Right lobe of liver (tissue), 6 donors: ENCODE measurements around the gene DLG1. TPM values are rescaled to one million over a fixed set of nuclear protein-coding genes. Genes with fewer than 3 reads are reported as not detected.

ENCODE experiments used
- ATAC-seq, 4 donors: fragments of 200-7000 bp; cut with Tn5 transposase; one replicate each; pipeline ENCODE4 v1.9.1; 2020; ENCODE audit warnings: mild to moderate bottlenecking in 4 of 4, moderate library complexity in 4 of 4
- DNase-seq, 3 donors: peaks; one replicate each; pipeline ENCODE4 v3.0.0-alpha.2; 2020
- H3K27ac ChIP-seq, 3 donors: fragments of 200-600 bp; one replicate each; pipeline ENCODE4 v1.8.0; 2022
- H3K27me3 ChIP-seq, 2 donors: fragments of 200-600 bp; one replicate each; pipeline ENCODE4 v1.8.0; 2022
- H3K36me3 ChIP-seq, 4 donors: fragments of 200-600 bp; sonication (generic) in 1 of 4; one replicate each; pipeline versions ENCODE4 v1.5.1 to v1.8.0; 2017 to 2022; ENCODE audit warnings: control low read depth in 1 of 4
- H3K4me1 ChIP-seq, 4 donors: fragments of 200-600 bp; sonication (generic) in 1 of 4; one replicate each; pipeline versions ENCODE4 v1.5.1 to v1.8.0; 2017 to 2022; ENCODE audit warnings: control low read depth in 1 of 4
- H3K4me3 ChIP-seq, 3 donors: fragments of 200-600 bp; one replicate each; pipeline ENCODE4 v1.8.0; 2022
- H3K9me3 ChIP-seq, 4 donors: fragments of 200-600 bp; sonication (generic) in 1 of 4; one replicate each; pipeline versions ENCODE4 v1.5.1 to v1.8.0; 2017 to 2022; ENCODE audit warnings: control low read depth in 1 of 4
- POLR2A ChIP-seq: fragments of 450-650 bp; IDR thresholded peaks from one replicate; pipeline ENCODE4 v1.6.1; 2017; ENCODE audit warnings: antibody characterized with exemption, mild to moderate bottlenecking
- WGBS: methylation state at CpG from one replicate; pipeline ENCODE4 v1.1.6; 2018; ENCODE audit warnings: low coverage, low lambda C conversion rate; ENCODE audit not compliant: insufficient coverage; ENCODE audit errors: missing lambda C conversion rate; 5-methylcytosine and 5-hydroxymethylcytosine counted together
- intact Hi-C, 2 donors: fragments of 100-400 bp; cut with DNase I; formaldehyde crosslinking; loops; one replicate each; pipeline versions ENCODE4 v1.11.2 to v1.14.1; 2022
- total RNA-seq, 6 experiments: library from RNA; depleted of rRNA in 2 of 6; stranded (reverse); fragments of >200 nt in 2 of 6; fragmentation: NEBNext Ultra II Directional in 3 of 6; extraction: Animal tissue kit (Norgen Biotek cat#: 25700) in 3 of 6; gene quantifications; one replicate each; pipeline versions ENCODE4 v1.1.0 to v1.2.4, GENCODE V29; 2016 to 2023
- TF ChIP-seq, protein P1 (sequence below), 4 donors: fragments of 200-600 bp in 3 of 4; fragments of 450-650 bp in 1 of 4; IDR thresholded peaks; one replicate each; pipeline versions ENCODE4 v1.5.1 to v1.8.0; 2016 to 2022; ENCODE audit warnings: antibody characterized with exemption in 4 of 4, mild to moderate bottlenecking in 2 of 4
- donor health status: DM: no; HTN: yes; CAD: no.
- donor health status: DM: no; HTN: no; CAD: no.
- donor health status: DM: no; HTN: no; CAD: no.
- donor health status: DM: no; HTN: yes; CAD: no.
- donor health status: DM: no; HTN: yes; CAD: no.

DLG1 gene
- total RNA-seq, 6 experiments from 2014 or later: 36.1 to 50.2 (median 44.2) TPM

DNA sequence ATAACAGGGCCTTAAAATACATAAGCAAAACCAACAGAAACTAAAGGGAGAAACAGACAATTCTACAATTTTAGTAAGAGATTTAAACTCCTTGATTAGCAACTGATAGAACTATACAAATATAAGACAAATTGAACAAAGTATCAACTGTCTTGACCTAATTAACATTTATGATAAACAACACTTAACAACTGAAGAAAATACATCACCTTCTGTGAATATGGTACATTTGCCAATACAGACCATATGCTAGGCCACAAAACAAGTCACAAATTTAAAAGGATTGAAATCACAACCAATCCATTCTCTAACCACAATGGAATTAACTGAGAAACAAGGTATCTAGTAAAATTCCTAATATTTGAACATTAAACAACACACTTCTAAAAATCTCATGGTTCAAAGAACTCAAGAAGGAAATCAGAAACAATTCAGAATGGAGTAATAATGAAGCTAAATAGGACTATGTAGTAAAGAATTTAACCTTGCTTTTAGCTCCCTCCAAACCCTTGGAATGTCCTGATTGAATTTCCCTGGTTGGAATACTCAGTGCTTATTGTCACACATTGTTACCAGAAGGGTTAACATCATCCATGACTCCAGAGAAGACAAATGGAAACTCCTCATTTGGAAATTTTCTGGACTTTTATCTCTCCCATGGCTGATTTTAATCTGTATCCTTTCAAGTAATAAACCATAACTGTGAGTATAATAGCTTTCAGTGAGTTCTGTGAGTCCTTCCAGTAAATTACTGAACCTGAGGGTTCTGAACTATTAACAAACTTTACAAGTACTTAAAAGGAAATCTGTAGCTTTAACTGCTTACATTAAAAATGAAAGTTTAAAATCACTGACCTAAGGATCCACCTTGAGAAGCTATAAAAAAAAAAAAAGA, 88.8 kb downstream of the DLG1 start:
- ATAC-seq (no peak), DNase-seq (no peak)
- Histone ChIP-seq H3K27me3 (no peaks in the 10 kb centered on the region), H3K4me3 (no peak overlapping the region), H3K36me3 (no peaks in the 10 kb centered on the region), H3K9me3 (no peaks in the 10 kb centered on the region), H3K27ac (no peak overlapping the region), H3K4me1 (no peaks in the 10 kb centered on the region)
- TF ChIP-seq, protein P1, sequence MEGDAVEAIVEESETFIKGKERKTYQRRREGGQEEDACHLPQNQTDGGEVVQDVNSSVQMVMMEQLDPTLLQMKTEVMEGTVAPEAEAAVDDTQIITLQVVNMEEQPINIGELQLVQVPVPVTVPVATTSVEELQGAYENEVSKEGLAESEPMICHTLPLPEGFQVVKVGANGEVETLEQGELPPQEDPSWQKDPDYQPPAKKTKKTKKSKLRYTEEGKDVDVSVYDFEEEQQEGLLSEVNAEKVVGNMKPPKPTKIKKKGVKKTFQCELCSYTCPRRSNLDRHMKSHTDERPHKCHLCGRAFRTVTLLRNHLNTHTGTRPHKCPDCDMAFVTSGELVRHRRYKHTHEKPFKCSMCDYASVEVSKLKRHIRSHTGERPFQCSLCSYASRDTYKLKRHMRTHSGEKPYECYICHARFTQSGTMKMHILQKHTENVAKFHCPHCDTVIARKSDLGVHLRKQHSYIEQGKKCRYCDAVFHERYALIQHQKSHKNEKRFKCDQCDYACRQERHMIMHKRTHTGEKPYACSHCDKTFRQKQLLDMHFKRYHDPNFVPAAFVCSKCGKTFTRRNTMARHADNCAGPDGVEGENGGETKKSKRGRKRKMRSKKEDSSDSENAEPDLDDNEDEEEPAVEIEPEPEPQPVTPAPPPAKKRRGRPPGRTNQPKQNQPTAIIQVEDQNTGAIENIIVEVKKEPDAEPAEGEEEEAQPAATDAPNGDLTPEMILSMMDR (IDR thresholded peaks at IDR 0.05): no peak
- TF ChIP-seq POLR2A: no peak
- intact Hi-C loops: no loop called here

DNA sequence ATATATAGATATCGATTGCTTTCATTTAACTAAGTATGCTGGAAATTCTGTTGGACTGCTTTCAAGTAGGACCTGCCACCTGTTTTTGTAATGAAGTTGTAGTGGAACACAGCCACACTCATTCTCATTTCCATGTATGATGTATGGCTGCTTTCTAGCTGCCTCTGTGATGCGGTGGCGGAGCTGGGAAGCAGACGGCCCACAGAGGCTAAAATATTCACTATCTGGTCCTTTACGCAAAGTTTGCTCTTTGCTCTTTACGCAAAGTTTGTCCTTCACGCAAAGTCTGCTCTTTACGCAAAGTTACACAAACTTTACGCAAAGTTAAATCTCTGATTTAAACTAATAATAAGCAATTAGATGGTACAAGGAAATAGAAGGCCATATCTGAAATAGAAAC, 91.5 kb downstream of the DLG1 start:
- H3K27ac ChIP-seq: no peak overlapping the region
- ATAC-seq (no peak), DNase-seq (no peak)
- no peak overlapping the region for H3K4me3 ChIP-seq
- no peaks in the 10 kb centered on the region for H3K4me1 ChIP-seq
- TF ChIP-seq, protein P1 (IDR thresholded peaks at IDR 0.05): no peak
- TF ChIP-seq POLR2A: no peak
- no peaks in the 10 kb centered on the region for H3K36me3 ChIP-seq
- intact Hi-C loops: no loop called here
- 93% methylated on average over 9 of the region's 9 CpGs for WGBS
- no peaks in the 10 kb centered on the region for H3K27me3 ChIP-seq
- H3K9me3 ChIP-seq: no peaks in the 10 kb centered on the region

DNA sequence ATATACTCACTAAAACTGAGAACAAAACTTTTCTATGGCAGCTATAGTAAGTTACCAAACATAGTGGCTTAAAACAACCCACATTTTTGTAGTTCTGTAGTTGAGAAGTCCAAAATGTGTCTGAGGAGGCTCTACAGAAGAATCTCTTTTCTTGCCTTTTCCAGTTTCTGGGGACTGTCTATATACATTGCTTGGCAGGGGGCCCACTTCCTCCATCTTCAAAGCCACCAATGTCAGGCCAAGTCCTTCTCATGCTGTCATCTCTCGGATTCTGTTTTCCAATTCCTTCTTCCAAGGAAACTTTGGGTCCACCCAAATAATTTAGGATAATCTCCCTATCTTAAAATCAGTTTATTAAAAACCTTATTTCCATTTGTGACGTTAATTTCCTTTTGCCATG, 92.7 kb downstream of the DLG1 start:
- Histone ChIP-seq H3K4me1 (no peaks in the 10 kb centered on the region), H3K36me3 (no peaks in the 10 kb centered on the region), H3K4me3 (no peak overlapping the region), H3K27ac (no peak overlapping the region), H3K9me3 (no peaks in the 10 kb centered on the region), H3K27me3 (no peaks in the 10 kb centered on the region)
- ATAC-seq (no peak), DNase-seq (no peak)
- intact Hi-C loops: no loop called here
- no peak for TF ChIP-seq POLR2A
- TF ChIP-seq, protein P1 (IDR thresholded peaks at IDR 0.05): no peak
- 68% methylated on average over 2 of the region's 2 CpGs for WGBS

DNA sequence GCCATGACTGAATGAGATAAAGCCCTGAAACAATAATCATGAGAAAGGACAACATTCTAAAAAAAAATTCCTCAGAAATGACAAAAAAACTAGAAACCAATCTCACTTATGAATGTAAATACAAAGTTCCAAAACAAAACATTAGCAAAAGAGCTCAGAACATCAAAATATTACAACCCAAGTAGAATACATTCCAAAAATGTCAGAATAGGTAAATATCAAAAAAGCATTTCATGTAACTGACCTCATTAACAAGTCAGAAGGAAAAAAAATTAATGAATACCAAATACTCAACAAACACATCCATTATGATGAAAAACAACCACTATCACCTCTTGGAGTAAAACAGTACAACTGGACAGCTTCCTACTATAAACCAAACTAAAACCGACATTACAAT, 93.1 kb downstream of the DLG1 start:
- Histone ChIP-seq H3K4me3 (no peak overlapping the region), H3K27me3 (no peaks in the 10 kb centered on the region), H3K27ac (no peak overlapping the region), H3K9me3 (no peaks in the 10 kb centered on the region), H3K4me1 (no peaks in the 10 kb centered on the region), H3K36me3 (no peaks in the 10 kb centered on the region)
- no peak for DNase-seq
- intact Hi-C loops: no loop called here
- WGBS: 67% methylated on average over 1 of the region's 1 CpG
- ATAC-seq: no peak
- TF ChIP-seq, protein P1 (IDR thresholded peaks at IDR 0.05): no peak
- no peak for TF ChIP-seq POLR2A
